Panc1 (cell line): ENCODE results near the gene CHCHD3. TPM values are rescaled to one million over a fixed set of nuclear protein-coding genes. Genes with fewer than 3 reads are reported as not detected.
"Not testable (repeated sequence)": the region's sequence is repeated elsewhere in the genome, so short reads cannot be mapped to it uniquely, and the experiment has no call there.

Experiments
- ATAC-seq: fragments of 200-7000 bp; cut with Tn5 transposase; 2 replicates; pipeline ENCODE4 v1.9.1; 2020; ENCODE audit warnings: mild to moderate bottlenecking, moderate library complexity
- BruUV-seq: library from RNA; stranded (reverse); fragments of 400-500 nt; replicated peaks from 2 replicates; lab custom pipeline; 2021; lab: Mats Ljungman, UMichigan
- CTCF ChIA-PET: fragments of 300-600 bp; sonication (Branson Sonifier 250); formaldehyde crosslinking; loops from one replicate; lab custom pipeline; 2022; ENCODE audit warnings: antibody characterized with exemption; lab: Charles Lee
- POLR2A ChIA-PET: fragments of 300-600 bp; sonication (Branson Sonifier 250); formaldehyde crosslinking; loops from one replicate; lab custom pipeline; 2022; ENCODE audit warnings: antibody characterized with exemption; lab: Charles Lee
- DNase-seq: peaks from one replicate; pipeline ENCODE4 v3.0.0-alpha.2; 2010; ENCODE audit warnings: low read depth, low spot score
- H3K27ac ChIP-seq: 2 replicates; pipeline ENCODE4 v1.5.1; 2011; ENCODE audit warnings: mild to moderate bottlenecking, low read length, inconsistent platforms
- H3K27me3 ChIP-seq: fragments of 200-500 bp; sonication (Bioruptor generic); 2 replicates; pipeline ENCODE4 v1.6.0; 2014; ENCODE audit warnings: low read length, inconsistent platforms; ENCODE audit not compliant: control insufficient read depth, insufficient read depth
- H3K36me3 ChIP-seq: fragments of 200-500 bp; sonication (Bioruptor generic); 2 replicates; pipeline ENCODE4 v1.5.1; 2014; ENCODE audit warnings: inconsistent platforms, mild to moderate bottlenecking, low read length, moderate library complexity; ENCODE audit not compliant: control insufficient read depth, insufficient read depth
- H3K4me1 ChIP-seq: 2 replicates; pipeline ENCODE4 v1.5.1; 2011; ENCODE audit warnings: inconsistent platforms, mild to moderate bottlenecking, low read length, moderate library complexity; ENCODE audit not compliant: control insufficient read depth, insufficient read depth
- H3K4me3 ChIP-seq, 2 experiments: 2 replicates each; pipeline ENCODE4 v1.5.1; 2011 to 2012; ENCODE audit warnings: low read depth in 2 of 2, low read length in 2 of 2, mild to moderate bottlenecking in 2 of 2, inconsistent platforms in 1 of 2, moderate library complexity in 1 of 2
- H3K9me3 ChIP-seq: fragments of 200-500 bp; sonication (Bioruptor generic); 2 replicates; pipeline ENCODE4 v1.5.1; 2014; ENCODE audit warnings: low read depth, mild to moderate bottlenecking, inconsistent platforms, low read length, moderate library complexity; ENCODE audit not compliant: control insufficient read depth, insufficient read depth
- POLR2AphosphoS5 ChIP-seq: IDR thresholded peaks from 2 replicates; pipeline ENCODE4 v1.6.1; 2012; ENCODE audit warnings: mild to moderate bottlenecking, low read depth, low read length, moderate library complexity
- SIN3A ChIP-seq: IDR thresholded peaks from 2 replicates; pipeline ENCODE4 v1.6.1; 2012; ENCODE audit warnings: low read depth, mild to moderate bottlenecking, low read length, moderate library complexity, borderline replicate concordance; ENCODE audit not compliant: insufficient read depth
- TCF7L2 ChIP-seq: IDR thresholded peaks from 2 replicates; pipeline ENCODE4 v1.6.1; 2011; ENCODE audit warnings: mild to moderate bottlenecking, low read depth, low read length, inconsistent platforms
- in situ Hi-C: cut with HindIII; loops from 2 replicates; pipeline ENCODE4 v1.10.0; 2016; ENCODE audit warnings: low sequenced_read_pairs, low pct_unique_long_range_greater_than_20kb
- intact Hi-C: fragments of 100-400 bp; cut with micrococcal nuclease; formaldehyde crosslinking; loops from one replicate; pipeline ENCODE4 v1.10.0; 2022; ENCODE audit not compliant: unreplicated experiment
- total RNA-seq: library from RNA; stranded (reverse); gene quantifications from one replicate; pipeline ENCODE4 v1.2.1, GENCODE V29; 2021; ENCODE audit not compliant: unreplicated experiment
- TF ChIP-seq, protein P1 (sequence below): fragments of 450-650 bp; IDR thresholded peaks from 2 replicates; pipeline ENCODE4 v1.5.1; 2017; ENCODE audit warnings: mild to moderate bottlenecking
- TF ChIP-seq, protein P2 (sequence below), 2 experiments: IDR thresholded peaks; 2 replicates each; pipeline ENCODE4 v1.6.1; 2011 to 2012; ENCODE audit warnings: low read depth in 2 of 2, control low read depth in 1 of 2, low read length in 1 of 2, mild to moderate bottlenecking in 1 of 2, moderate library complexity in 1 of 2; ENCODE audit not compliant: insufficient read depth in 1 of 2

The CHCHD3 gene
- total RNA-seq, 1 experiment from 2014 or later: 109 TPM

DNA sequence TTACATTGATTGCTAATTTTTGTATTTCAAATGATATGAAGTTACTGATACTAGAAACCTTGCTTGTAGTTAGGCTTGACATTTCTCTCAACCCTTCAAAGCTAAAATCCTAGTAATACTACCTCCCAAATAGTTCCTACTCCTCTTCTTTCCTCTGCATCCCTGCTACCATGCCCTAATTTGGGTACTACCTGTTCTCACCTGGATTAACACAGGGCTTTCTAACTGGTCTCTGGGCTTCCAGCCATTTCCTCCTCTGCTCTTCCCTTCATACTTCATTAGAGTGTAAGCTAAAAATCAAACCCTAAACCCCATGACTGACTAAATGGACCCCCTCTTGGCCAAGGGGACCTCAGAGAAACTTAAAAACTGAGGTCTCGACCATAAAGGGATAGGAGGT lies 112.4 kb downstream of the CHCHD3 start:
- ChIA-PET CTCF (no interaction called here), POLR2A (interaction anchor here (0.6 kb wide), 1 partner anchor 934 kb away, joined by 4 read pairs; no protein-coding TSS in a partner anchor)
- BruUV-seq: no TSS peak
- TF ChIP-seq SIN3A (no peak), POLR2AphosphoS5 (no peak), TCF7L2 (no peak)
- TF ChIP-seq, protein P1, sequence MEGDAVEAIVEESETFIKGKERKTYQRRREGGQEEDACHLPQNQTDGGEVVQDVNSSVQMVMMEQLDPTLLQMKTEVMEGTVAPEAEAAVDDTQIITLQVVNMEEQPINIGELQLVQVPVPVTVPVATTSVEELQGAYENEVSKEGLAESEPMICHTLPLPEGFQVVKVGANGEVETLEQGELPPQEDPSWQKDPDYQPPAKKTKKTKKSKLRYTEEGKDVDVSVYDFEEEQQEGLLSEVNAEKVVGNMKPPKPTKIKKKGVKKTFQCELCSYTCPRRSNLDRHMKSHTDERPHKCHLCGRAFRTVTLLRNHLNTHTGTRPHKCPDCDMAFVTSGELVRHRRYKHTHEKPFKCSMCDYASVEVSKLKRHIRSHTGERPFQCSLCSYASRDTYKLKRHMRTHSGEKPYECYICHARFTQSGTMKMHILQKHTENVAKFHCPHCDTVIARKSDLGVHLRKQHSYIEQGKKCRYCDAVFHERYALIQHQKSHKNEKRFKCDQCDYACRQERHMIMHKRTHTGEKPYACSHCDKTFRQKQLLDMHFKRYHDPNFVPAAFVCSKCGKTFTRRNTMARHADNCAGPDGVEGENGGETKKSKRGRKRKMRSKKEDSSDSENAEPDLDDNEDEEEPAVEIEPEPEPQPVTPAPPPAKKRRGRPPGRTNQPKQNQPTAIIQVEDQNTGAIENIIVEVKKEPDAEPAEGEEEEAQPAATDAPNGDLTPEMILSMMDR: no peak
- TF ChIP-seq, protein P2, sequence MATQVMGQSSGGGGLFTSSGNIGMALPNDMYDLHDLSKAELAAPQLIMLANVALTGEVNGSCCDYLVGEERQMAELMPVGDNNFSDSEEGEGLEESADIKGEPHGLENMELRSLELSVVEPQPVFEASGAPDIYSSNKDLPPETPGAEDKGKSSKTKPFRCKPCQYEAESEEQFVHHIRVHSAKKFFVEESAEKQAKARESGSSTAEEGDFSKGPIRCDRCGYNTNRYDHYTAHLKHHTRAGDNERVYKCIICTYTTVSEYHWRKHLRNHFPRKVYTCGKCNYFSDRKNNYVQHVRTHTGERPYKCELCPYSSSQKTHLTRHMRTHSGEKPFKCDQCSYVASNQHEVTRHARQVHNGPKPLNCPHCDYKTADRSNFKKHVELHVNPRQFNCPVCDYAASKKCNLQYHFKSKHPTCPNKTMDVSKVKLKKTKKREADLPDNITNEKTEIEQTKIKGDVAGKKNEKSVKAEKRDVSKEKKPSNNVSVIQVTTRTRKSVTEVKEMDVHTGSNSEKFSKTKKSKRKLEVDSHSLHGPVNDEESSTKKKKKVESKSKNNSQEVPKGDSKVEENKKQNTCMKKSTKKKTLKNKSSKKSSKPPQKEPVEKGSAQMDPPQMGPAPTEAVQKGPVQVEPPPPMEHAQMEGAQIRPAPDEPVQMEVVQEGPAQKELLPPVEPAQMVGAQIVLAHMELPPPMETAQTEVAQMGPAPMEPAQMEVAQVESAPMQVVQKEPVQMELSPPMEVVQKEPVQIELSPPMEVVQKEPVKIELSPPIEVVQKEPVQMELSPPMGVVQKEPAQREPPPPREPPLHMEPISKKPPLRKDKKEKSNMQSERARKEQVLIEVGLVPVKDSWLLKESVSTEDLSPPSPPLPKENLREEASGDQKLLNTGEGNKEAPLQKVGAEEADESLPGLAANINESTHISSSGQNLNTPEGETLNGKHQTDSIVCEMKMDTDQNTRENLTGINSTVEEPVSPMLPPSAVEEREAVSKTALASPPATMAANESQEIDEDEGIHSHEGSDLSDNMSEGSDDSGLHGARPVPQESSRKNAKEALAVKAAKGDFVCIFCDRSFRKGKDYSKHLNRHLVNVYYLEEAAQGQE (IDR thresholded peaks at IDR 0.05; ENCODE audit: insufficient read depth in 1 of 2, low read depth in 2 of 2, low read length in 1 of 2): no peak
- Histone ChIP-seq H3K36me3 (peaks cover 2% of the 10 kb centered on the region; the same call in 1 of the 2 replicates), H3K4me1 (no peaks in the 10 kb centered on the region), H3K4me3 (no peak overlapping the region), H3K27ac (no peak overlapping the region), H3K9me3 (no peaks in the 10 kb centered on the region), H3K27me3 (no peaks in the 10 kb centered on the region)
- intact Hi-C loops: no loop called here
- DNase-seq: no peak
- no peak for ATAC-seq
- in situ Hi-C loops: no loop called here

DNA sequence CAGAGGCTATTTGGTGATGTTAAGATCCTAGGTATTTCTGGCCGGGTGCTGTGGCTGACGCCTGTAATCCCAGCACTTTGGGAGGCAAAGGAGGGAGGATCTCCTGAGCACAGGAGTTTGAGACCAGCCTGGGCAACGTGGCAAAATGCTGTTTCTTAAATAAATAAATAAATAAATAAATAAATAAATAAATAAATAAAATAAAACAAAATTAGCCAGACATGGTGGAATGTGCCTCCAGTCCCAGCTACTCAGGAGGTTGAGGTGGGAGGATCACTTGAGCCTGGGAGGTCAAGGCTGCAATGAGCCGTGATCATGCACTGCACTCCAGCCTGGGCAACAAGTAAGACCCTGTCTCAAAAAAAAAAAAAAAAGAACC lies 114.4 kb downstream of the CHCHD3 start:
- CTCF ChIA-PET, H3K27ac ChIP-seq, BruUV-seq, intact Hi-C loops, H3K9me3 ChIP-seq, H3K36me3 ChIP-seq, H3K4me3 ChIP-seq, ATAC-seq, in situ Hi-C loops, H3K4me1 ChIP-seq, POLR2A ChIA-PET, H3K27me3 ChIP-seq, DNase-seq: not testable (repeated sequence)

DNA sequence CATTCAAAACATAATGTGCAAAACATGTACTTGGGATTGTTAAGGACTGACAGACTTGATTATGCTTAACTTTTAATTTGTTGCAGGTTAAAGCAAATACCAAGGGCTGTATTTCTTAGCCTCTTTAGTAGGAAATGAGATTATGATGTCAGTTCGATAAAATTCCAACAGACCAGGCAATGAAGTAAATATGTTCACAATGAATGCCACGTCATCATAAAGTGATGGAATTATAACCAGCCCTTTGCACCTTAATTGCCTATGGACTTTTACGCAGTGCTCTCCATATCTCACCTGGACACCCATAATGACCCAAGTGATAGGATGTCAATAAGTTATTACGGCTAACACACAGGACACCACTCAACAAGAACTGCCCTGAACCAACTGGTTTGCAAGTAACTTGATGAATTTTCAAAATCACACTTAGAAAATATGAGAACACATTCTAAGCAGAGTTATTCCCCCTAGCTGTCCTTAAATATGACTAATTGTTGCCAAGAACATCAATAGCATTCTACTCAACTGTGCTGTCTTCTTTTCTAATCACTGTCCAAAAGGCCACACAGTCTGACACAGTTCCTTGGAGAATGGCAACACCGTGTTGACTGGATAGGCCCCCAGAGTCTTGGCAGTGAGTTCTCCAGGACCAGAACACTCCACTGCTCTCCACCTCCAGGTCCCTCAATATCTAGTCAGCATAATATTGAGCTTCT lies 115.0 kb downstream of the CHCHD3 start:
- H3K4me1 ChIP-seq: no peaks in the 10 kb centered on the region
- TF ChIP-seq, protein P1: no peak
- TF ChIP-seq SIN3A (no peak), TCF7L2 (no peak), POLR2AphosphoS5 (no peak)
- TF ChIP-seq, protein P2 (IDR thresholded peaks at IDR 0.05; ENCODE audit: insufficient read depth in 1 of 2, low read depth in 2 of 2, low read length in 1 of 2): no peak
- no peak overlapping the region for H3K4me3 ChIP-seq
- H3K36me3 ChIP-seq: no peaks in the 10 kb centered on the region
- no peaks in the 10 kb centered on the region for H3K27me3 ChIP-seq
- no peak for DNase-seq
- H3K27ac ChIP-seq: no peak overlapping the region
- intact Hi-C loops: no loop called here
- no TSS peak for BruUV-seq
- in situ Hi-C loops: no loop called here
- no peaks in the 10 kb centered on the region for H3K9me3 ChIP-seq
- POLR2A ChIA-PET: no interaction called here
- ATAC-seq: no peak
- CTCF ChIA-PET: no interaction called here
